GM19239 (cell line): ENCODE measurements around the gene POLE2.
A peak's percentile ranks its signal among the peaks of the same experiment; 100 is the strongest.
"Not testable (repeated sequence)": the region's sequence is repeated elsewhere in the genome, so short reads cannot be mapped to it uniquely, and the experiment has no call there.

Experiments used
- DNase-seq: peaks from one replicate; pipeline ENCODE4 v3.0.0; 2011; ENCODE audit warnings: low spot score; ENCODE audit not compliant: insufficient read length
- FAIRE-seq: peaks from 2 replicates; lab custom pipeline; 2011; peaks lifted over from hg19 to GRCh38; lab: Jason Lieb, UNC

The POLE2 gene

GRCh38 chr14:49620182-49621113 lies 67.6 kb downstream of the POLE2 start, which contains the start of the genes MGAT2 and RPL36AL:
TSS of gene MGAT2 (plus strand) at chr14:49620799. CDS start at chr14:49621269, 470 bp downstream.
TSS of gene RPL36AL (minus strand) at chr14:49620626. CDS start at chr14:49619104, 1,522 bp downstream.
- DNase-seq = peak; percentile 87
- peak; percentile 83 for FAIRE-seq

GRCh38 chr14:49619730-49620129 lies 68.3 kb downstream of the POLE2 start:
- no peak for DNase-seq
- FAIRE-seq = no peak

GRCh38 chr14:49619273-49619672 lies 68.7 kb downstream of the POLE2 start:
- not testable (repeated sequence) for FAIRE-seq, DNase-seq

GRCh38 chr14:49617852-49618519 lies 70.0 kb downstream of the POLE2 start:
- no peak for FAIRE-seq

GRCh38 chr14:49615776-49616175 lies 72.2 kb downstream of the POLE2 start:
- FAIRE-seq (no peak), DNase-seq (no peak)

More at GRCh38 chr14:49617852-49618519, 70.0 kb downstream of the POLE2 start:
- no peak for DNase-seq

- no peak for DNase-seq
- no peak for FAIRE-seq
These were observed 73.8 kb downstream of the POLE2 start for GRCh38 chr14:49614196-49614595.

GRCh38 chr14:49612671-49613070 lies 75.3 kb downstream of the POLE2 start:
- FAIRE-seq = no peak
- DNase-seq = no peak

GRCh38 chr14:49612251-49612650 lies 75.8 kb downstream of the POLE2 start:
- FAIRE-seq (no peak), DNase-seq (no peak)

GRCh38 chr14:49607583-49607982 lies 80.4 kb downstream of the POLE2 start:
- DNase-seq (no peak), FAIRE-seq (no peak)

GRCh38 chr14:49598485-49599300 lies 89.3 kb downstream of the POLE2 start, which contains the start of gene LRR1:
TSS of gene LRR1 (plus strand) at chr14:49598940. CDS start at chr14:49599021, 81 bp downstream.
- FAIRE-seq (peak; percentile 84), DNase-seq (peak; percentile 70)

- DNase-seq (no peak), FAIRE-seq (no peak)
These were observed 89.9 kb downstream of the POLE2 start for GRCh38 chr14:49598189-49598484.

- FAIRE-seq = no peak
- no peak for DNase-seq
These were observed 93.5 kb downstream of the POLE2 start for GRCh38 chr14:49594347-49595091.
